ENCODE data around the gene F11.
"Not testable (repeated sequence)": the region's sequence is repeated elsewhere in the genome, so short reads cannot be mapped to it uniquely, and the experiment has no call there.

The F11 gene

DNA sequence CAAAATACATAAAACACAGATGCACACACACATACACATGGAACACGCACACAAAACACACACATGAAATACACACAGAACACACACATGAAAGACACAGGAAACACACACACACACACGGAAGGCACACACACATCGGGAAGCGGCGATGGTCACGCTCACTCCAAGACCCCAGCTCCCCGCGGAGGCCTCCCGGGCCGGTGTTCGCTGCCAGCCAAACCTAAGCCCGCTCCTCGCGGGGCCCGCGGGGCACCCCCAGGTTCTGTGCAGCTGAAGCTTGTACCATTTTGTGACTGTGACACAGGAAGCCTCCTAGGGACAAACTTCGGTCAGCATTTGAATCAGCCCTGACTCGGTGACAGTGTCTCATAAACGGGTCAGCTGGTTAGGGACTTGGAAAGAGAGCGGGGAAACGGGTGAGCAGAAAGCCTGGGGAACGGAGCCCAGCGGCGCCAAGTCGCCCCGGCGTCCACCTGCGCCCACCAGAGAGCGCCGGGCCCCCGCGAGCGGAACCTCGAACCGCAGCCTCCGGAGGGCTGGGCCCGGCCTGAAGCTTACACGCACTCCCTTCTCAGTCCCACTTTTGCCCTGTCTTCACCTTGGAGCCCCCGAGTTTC lies 32.1 kb downstream of the F11 start:
- no peak for DNase-seq (ENCODE audit: low read depth in 4 of 4, low spot score in 1 of 4)

DNA sequence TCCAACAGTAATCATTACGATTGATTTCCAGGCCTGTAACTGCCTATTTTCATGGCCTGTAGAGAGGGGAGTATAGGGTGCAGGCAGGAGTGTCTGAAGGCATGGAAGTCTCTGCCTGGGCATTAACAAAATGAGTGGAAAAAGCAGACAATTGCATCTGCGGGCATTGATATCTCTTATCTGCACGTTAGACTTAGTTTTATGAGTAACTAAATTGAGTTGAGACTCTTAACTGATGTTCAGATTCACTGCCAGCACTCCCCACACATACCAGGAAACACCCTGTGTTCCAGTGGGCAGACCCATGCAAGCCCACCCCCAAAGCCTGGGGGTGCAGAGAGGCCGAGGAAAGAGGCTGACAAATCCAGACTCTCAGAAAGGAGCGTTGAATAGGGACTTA lies 33.3 kb downstream of the F11 start:
- DNase-seq (ENCODE audit: low read depth in 4 of 4, low spot score in 1 of 4): no peak

DNA sequence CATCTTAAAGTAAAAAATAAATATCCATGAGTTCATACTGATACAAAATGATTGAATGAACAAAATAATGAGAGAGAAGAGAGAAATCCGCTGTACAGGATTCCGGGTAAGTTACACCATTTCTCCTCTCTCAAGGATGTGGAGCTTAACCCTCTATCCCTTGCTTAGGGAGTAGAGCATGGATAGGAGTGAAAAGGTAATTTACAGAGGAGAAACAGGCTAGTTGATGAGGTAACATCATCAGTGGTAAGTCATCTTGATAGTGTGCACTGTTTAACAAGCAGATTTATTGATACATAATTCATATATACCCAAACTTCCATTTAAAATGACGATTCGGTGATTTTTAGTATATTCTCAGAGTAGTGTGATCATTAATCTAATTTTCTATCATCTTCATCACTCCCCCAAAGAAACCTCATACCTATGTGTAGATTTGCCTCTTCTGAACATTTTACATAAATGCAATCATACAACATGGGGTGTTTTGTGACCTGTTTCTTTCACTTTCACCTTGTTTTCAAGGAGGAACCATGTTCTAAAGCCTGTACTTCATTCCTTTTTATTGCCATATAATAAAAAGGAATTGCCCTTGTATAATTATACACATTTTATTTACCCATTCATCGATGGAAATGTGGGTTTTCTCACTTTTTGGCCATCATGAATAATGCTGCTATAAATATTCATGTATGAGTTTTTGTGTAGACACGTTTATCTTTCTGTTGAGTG lies 34.8 kb downstream of the F11 start:
- no peak for DNase-seq (ENCODE audit: low read depth in 4 of 4, low spot score in 1 of 4)

DNA sequence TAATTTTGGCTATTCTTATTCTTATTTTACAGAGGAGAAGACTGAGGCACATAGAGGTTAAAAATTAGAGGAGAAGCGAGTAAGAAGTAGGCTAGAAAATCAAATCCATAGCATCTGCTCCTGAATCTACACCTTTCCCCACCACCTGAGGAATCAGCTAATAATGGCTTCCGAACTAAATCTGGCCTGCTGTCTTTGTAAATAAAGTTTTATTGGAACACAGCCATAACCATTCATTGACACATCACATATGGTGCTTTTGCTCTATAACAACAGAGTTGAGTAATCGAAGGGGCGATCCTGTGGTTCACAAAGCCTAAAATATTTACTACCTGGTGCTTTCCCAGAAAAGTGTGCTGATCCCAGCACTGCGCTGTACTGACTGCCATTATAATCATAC lies 38.2 kb downstream of the F11 start:
- no peak for DNase-seq (ENCODE audit: low read depth in 4 of 4, low spot score in 1 of 4)

DNA sequence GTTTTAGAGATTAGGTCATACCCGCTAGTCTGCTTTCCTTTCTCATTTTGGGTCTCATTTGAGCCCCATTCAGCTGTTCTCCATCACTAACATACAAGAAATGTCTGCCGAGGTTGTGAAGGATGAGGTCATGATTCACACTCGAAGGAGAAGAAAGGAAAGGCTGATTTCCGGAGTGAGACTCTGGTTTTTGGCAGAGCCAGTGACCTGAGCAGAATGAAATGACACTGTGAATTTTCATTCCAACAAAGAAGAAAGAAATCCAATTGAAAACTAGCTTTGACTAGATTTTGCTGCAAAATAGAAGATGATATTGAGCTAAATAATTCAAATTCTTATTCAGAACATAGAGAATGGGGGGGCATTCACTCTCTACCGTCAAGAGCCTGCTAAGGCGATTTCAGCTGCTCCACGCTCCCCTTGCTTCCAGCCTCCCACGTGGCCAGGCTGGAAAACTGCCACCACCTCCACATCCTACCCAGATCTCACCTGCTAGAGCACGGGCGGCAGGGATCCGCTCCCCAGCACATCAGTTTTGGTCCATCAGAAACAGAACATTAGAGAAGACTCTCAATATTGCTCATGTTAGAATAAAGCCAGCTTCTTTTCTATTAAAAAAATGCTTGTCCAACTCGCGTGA lies 39.0 kb downstream of the F11 start:
- DNase-seq (ENCODE audit: low read depth in 4 of 4, low spot score in 1 of 4): no peak

DNA sequence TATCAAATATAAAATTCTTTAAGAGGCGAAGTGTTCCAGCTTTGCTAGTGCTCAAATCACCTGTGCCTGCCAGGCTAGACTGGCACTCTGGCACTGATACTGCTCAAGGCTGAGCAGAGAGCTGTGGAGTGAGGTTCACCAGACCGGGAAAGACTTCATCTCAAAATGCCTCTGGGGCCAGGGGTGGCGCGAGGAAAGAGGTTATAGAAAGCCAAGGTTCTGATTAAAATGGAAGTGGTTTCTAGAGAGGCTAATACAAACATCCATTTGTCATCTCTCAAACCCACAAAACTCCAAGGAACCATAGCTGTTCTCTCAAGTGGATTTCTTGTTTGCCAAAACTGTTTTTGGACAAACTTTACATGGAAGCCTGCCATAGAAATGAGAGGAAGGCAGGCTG lies 41.5 kb downstream of the F11 start:
- no peak for DNase-seq (ENCODE audit: low read depth in 4 of 4, low spot score in 1 of 4)

DNA sequence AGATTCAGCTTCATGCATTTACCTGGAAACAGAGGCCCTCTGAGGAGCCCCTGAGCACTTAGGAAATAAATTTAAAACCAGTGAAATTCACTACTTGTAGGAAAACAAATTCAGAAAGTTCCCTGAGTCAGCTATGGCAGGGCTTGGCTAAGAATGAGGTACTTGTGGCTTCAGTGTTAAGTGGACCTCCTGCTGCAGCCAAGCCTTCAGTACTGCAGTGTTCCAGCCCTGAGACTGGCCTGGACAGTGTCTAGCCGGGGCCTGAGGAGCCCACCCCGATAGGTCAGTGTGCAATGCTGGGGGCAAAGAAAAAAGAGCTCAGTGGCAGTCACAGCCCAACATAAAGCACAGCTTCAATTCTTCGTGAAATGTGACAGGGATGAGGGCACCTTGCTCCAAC lies 41.9 kb downstream of the F11 start:
- DNase-seq (ENCODE audit: low read depth in 4 of 4, low spot score in 1 of 4): no peak

DNA sequence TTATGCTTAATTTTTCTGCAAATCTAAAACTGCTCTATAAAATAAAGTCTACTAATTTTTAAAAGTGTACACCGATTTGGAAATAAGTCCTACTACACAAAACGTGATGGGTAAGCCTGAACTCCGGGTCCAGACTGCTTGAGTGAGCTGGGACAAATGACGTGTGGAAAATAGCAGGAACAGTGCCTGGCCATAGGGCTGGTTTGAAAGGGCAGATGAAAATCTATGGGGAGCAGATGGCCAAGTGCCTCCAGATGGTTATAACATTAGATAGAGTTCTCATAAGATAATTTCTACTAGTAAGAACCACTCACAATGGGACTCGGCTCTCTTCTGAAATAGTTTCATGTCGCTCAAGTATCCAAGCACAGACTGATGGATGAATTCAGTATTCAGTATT lies 52.5 kb downstream of the F11 start:
- no peak for DNase-seq (ENCODE audit: low read depth in 4 of 4, low spot score in 1 of 4)

DNA sequence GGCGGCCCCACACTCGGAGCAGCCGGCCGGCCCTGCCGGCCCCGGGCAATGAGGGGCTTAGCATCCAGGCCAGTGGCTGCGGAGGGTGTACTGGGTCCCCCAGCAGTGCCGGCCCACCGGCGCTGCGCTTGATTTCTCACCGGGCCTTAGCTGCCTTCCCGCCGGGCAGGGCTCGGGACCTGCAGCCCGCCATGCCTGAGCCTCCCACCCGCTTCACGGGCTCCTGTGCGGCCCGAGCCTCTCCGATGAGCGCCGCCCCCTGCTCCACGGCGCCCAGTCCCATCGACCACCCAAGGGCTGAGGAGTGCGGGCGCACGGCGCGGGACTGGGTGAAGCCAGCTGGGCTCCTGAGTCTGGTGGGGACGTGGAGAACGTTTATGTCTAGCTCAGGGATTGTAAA lies 58.7 kb downstream of the F11 start:
- not testable (repeated sequence) for DNase-seq (ENCODE audit: low read depth in 4 of 4, low spot score in 1 of 4)

DNA sequence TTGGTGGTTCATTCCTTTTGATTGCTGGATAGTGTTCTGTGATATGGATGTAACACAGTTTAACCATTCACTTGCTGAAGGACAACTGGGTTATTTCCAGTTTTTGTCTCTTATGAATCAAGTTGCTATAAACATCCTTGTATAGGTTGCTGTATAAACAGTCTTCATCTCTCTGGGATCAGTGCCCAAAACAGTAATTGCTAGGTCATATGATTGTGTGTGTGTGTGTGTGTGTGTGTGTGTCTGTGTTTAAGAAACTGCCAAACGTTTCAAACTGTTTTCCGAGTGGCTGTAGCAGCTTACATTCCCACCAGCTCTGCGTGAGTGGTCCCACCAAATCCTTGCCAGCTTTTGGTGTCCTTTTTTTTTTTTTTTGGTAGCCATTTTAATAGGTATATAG lies 60.4 kb downstream of the F11 start:
- DNase-seq (ENCODE audit: low read depth in 4 of 4, low spot score in 1 of 4): no peak

DNA sequence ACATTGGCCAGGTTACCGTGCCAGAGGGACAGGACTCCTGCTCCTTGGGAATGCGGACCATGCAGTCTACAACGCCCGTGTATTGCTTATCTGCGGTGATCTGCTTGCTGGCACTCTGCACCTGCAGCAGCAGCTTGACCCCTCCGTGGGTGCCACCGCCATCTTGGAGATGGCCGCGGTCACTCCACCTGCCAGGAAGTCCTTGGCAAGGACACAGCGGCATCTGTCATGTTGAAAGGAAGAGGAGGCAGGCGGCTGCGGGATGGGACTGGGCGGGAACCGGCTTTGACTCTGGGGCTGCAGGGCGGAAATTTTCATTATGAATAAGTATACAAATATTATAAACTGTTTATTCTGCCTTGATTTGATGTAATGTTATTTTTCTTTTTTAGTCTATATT lies 63.4 kb downstream of the F11 start:
- DNase-seq (ENCODE audit: low read depth in 4 of 4, low spot score in 1 of 4): no peak

DNA sequence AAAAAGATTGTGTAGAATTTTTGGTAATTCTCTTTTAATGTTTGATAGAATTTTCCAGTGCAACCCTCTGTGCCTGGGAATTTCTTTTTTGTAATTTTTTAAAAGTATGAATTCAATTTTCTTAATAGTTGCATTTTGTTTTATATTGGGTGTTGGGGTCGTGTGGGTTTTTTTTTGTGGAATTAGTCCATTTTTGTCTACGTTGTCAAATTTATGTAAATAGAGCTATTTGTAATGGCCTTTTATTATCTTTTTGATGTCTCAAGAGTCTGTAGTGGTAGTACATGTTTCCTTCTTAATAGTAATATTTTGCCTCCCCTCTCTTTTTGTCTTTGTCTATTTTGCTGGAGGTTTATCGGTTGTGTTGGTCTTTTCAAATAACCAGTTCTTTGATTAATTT lies 64.4 kb downstream of the F11 start:
- no peak for DNase-seq (ENCODE audit: low read depth in 4 of 4, low spot score in 1 of 4)

DNA sequence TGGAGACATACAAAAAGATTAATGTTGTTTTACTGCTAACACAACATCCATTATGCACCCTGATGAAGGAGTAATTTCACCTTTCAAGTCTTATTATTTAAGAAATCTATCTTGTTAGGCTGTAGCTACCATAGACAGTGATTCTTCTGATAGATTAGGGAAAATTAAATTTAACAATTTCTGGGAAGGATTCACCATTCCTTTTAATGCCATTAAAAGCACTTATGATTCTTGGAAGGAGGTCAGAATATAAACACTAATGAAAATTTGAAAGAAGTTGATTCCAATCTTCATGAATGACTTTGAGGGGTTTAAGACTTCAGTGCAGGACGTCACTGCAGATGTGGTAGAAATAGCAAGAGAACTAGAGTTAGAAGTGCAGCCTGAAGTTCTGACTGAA lies 69.8 kb downstream of the F11 start:
- no peak for DNase-seq (ENCODE audit: low read depth in 4 of 4, low spot score in 1 of 4)

Data from stimulated activated CD4-positive, alpha-beta T cell treated with anti-CD3 and anti-CD28 coated beads, Interleukin-1b, Interleukin-23, amount 100 ng/mL, for 24 hours (primary cell).